NCI-H2227 (cell line): Measurements from ENCODE around the gene ADNP2.

Source experiments
- DNase-seq: peaks from one replicate; lab custom pipeline; 2025; ENCODE audit not compliant: unreplicated experiment; lab: John Stamatoyannopoulos, UW

Gene ADNP2

GRCh38 chr18:80106482-80107051 lies 2.5 kb upstream of the ADNP2 start:
- no peak for DNase-seq

GRCh38 chr18:80107426-80107825 lies 1.6 kb upstream of the ADNP2 start:
- DNase-seq, result no peak

DNA sequence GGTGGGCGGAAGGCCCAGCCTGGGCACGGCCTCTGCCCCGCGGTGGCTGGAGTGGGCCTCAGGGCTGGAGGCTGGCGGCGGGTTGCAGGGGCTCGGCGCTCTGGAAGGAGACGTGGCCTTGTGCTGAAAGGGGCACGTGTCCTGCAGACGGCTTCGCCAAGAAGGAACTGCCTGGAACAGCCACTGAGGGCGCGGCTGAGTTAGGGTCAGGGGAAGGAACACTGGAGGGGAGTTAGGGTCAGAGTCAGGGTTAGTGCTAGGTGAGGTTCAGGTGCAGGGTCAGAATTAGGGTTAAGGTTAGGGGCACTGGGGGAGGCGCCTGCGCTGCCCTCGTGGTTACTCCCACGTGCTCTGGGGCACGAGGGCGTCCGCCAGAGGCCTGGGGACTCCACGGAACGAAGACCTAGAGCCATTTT lies 933 bp upstream of the ADNP2 start:
- no peak for DNase-seq

DNA sequence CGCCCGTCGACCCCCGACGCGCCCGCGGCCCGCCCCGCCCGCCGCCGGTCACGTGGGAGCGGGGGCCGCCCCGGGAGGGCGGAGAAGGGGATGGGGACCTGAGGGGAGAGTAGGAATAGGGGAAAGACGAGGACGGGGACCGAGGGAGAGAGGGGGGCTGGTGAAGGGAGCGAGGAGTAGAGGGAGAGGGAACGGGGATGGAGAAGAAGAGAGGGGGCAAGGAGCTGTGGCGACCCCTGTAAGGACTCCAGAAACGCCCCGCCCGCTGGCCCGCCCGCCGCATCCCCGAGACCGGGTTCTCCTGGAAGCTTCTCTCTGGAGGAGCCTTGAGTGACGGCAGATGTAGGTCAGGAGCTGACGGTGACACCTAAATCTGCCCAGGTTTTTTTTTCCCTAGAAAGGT lies 615 bp downstream of the ADNP2 start:
- peak; percentile 83 for DNase-seq

GRCh38 chr18:80112624-80113248 lies 3.7 kb downstream of the ADNP2 start:
- DNase-seq, result no peak

DNA sequence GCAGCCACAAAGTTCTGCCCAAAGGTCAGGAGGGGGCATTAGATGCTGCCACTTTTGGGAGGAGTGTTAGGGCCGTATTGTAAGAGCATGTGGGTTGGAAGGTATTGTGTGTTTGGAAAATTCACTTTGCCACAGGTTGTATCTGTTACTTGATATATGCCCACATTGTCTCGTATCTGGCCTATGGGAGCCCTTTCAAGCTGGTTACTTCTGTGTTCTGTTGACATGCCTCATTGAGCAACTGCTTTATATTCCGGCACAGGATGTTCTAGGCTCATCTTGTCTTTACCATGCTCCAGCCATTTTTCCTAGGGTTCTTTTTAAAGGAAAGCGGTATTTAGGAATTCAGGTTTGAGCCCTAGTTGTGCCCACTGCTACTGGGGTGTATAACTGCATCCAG lies 6.0 kb downstream of the ADNP2 start:
- no peak for DNase-seq

DNA sequence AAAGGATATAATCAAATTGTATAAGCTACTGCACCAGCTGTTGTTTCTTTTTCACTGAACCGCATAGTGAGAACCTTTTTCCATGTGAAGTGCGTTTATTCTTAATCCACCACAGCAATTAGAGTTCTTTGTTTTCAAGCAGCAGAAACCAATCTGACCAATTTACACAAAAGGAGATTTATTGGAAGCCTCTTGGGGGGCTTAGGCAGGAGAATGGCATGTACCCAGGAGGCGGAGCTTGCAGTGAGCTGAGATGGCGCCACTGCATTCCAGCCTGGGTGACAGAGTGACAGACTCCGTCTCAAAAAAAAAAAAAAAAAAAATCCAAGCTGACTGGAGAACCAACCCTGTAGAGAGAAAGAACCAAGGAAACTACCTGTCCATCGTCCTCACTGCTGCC lies 10.0 kb downstream of the ADNP2 start:
- DNase-seq, result no peak

GRCh38 chr18:80120932-80121331 lies 11.9 kb downstream of the ADNP2 start:
- DNase-seq, result no peak

DNA sequence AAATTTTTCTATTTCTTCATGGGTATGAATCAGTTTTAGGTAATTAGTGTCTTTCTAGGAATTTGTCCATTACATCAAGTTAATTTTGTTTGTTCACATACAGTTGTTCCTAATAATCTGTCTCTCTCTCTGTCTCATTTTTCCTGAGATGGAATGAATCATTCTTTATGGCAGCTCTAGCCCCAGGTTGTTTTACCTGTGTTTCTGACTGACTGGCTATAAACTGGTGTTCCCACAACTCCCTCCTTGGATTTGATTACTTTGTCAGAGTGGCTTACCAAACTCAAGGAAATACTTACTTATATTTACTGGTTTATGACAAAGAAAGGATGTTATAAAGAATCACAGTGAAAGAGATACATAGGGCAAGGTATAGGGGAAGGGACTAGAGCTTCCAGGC lies 15.1 kb downstream of the ADNP2 start:
- DNase-seq, result no peak

DNA sequence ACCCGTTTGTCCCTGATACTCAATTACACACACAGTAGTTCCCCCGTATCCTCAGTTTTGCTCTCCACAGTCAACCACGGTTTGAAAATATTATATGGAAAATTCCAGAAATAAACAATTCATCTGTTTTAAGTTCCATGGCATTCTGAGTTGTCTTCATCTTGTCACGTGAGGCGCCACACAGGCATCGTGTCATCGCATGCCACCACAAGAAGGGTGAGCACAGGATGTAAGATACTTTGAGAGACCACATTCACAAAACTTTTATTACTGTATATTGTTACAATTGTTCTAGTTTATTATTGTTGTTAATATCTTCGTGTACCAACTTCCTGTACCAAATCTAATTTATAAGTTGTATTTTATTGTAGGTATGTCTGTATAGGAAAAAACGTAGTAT lies 17.7 kb downstream of the ADNP2 start:
- no peak for DNase-seq

GRCh38 chr18:80127635-80128034 lies 18.6 kb downstream of the ADNP2 start:
- no peak for DNase-seq

GRCh38 chr18:80129672-80130367 lies 20.8 kb downstream of the ADNP2 start:
- no peak for DNase-seq

DNA sequence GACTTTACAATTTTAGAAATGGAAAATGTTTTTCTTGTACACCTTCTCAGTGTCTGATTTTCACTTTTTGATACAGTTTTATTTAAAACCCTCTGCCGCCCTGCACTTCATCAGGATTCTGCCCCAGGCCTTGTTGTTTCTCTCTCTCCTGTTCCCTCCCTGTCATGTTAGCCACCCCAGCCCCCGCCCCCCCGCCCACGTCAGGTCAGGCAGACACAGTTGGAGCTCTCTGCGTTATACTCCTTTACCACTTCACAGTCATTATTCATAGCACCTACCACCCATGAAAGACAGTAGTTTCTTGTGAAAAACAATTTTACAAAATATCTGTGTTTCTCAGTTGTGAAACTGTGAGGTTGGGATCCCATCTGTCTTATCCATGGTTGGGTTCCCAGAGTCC lies 21.5 kb downstream of the ADNP2 start:
- no peak for DNase-seq

- no peak for DNase-seq
Observed at GRCh38 chr18:80132180-80132812, 23.2 kb downstream of the ADNP2 start.

DNA sequence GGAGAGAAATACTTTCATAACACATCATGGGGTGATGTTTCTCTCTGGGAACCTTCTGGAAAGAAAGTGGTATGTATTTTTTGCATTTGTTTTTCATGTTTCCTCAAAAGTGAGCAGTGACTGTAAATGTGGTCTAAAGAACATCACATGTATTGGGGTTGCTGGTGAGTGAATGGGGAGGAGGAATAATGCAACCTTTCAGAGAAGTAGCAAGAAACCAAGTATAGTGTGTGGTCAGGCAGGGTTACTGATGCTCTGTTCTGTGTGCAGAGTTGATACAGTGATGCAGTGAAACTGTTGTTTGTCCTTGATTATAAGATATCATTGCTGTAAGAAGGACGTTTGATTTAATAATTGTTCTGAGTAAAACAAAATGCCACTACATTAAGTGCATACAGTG lies 24.1 kb downstream of the ADNP2 start:
- no peak for DNase-seq

GRCh38 chr18:80135136-80135535 lies 26.1 kb downstream of the ADNP2 start:
- no peak for DNase-seq

DNA sequence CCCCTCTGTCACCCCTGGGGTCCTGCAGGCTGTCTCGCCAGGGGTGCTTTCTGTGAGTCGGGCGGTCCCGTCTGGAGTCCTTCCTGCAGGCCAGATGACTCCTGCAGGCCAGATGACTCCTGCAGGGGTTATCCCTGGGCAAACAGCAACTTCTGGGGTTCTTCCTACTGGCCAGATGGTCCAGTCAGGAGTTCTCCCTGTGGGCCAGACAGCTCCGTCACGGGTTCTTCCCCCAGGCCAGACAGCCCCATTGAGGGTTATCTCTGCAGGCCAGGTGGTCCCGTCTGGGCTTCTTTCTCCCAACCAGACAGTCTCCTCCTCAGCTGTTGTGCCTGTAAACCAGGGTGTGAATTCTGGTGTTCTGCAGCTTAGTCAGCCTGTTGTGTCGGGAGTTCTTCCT lies 27.6 kb downstream of the ADNP2 start:
- no peak for DNase-seq

GRCh38 chr18:80137137-80137536 lies 28.1 kb downstream of the ADNP2 start:
- DNase-seq, result no peak

- DNase-seq, result no peak
Observed at GRCh38 chr18:80137976-80138375, 28.9 kb downstream of the ADNP2 start.

- DNase-seq, result no peak
Observed at GRCh38 chr18:80140455-80140985, 31.5 kb downstream of the ADNP2 start.

- no peak for DNase-seq
Observed at GRCh38 chr18:80143881-80144280, 34.8 kb downstream of the ADNP2 start.
